SK-N-SH (cell line): ENCODE data around the gene SRP54. TPM values are rescaled to one million over a fixed set of nuclear protein-coding genes. Genes with fewer than 3 reads are reported as not detected.

ENCODE experiments used
- CTCF ChIA-PET: fragments of 300-600, 350-600 bp; formaldehyde crosslinking; extraction: SDS; loops from one replicate; lab custom pipeline; 2021; lab: Yijun Ruan, JAX
- POLR2A ChIA-PET: fragments of 350-600 bp; sonication (Branson Sonifier 250); formaldehyde crosslinking; extraction: SDS; loops from one replicate; lab custom pipeline; 2020; ENCODE audit warnings: antibody characterized with exemption, inconsistent platforms; lab: Yijun Ruan, JAX
- DNase-seq: peaks from one replicate; pipeline ENCODE4 v3.0.0; 2012
- H2AFZ ChIP-seq: fragments of 200-600 bp; sonication (generic); 2 replicates; pipeline ENCODE4 v1.8.1; 2016; ENCODE audit warnings: antibody characterized with exemption, mild to moderate bottlenecking, low read depth
- H3F3A ChIP-seq: fragments of 200-600 bp; sonication (generic); replicated peaks from 2 replicates; pipeline ENCODE3; 2016; ENCODE audit warnings: antibody characterized with exemption, mild to moderate bottlenecking; ENCODE audit not compliant: insufficient read depth
- H3K27ac ChIP-seq, 2 experiments: fragments of 200-500 bp in 1 of 2; fragments of 200-600 bp in 1 of 2; sonication (Bioruptor generic) in 1 of 2; sonication (generic), shearing (Covaris generic) in 1 of 2; 2 replicates each; pipeline versions ENCODE4 v1.5.1 to v1.6.1; 2014 to 2016; ENCODE audit warnings: low read depth in 2 of 2, inconsistent platforms in 1 of 2, low read length in 1 of 2, mild to moderate bottlenecking in 1 of 2, mixed read lengths in 1 of 2
- H3K27me3 ChIP-seq: fragments of 200-600 bp; sonication (generic), shearing (Covaris generic); 2 replicates; pipeline ENCODE4 v1.6.1; 2016; ENCODE audit warnings: mixed run types; ENCODE audit not compliant: insufficient read depth
- H3K36me3 ChIP-seq, 2 experiments: fragments of 200-500 bp in 1 of 2; fragments of 200-600 bp in 1 of 2; sonication (Bioruptor generic) in 1 of 2; sonication (generic) in 1 of 2; replicated peaks in 1 of 2; 2 replicates each; pipeline versions ENCODE3 to v1.5.1; 2014 to 2016; ENCODE audit warnings: low read length in 1 of 2, mild to moderate bottlenecking in 1 of 2; ENCODE audit not compliant: insufficient read depth in 2 of 2, control insufficient read depth in 1 of 2
- H3K4me1 ChIP-seq, 2 experiments: fragments of 200-500 bp in 1 of 2; fragments of 200-600 bp in 1 of 2; sonication (Bioruptor generic) in 1 of 2; sonication (generic), shearing (Covaris generic) in 1 of 2; 2 replicates each; pipeline versions ENCODE4 v1.5.1 to v1.6.1; 2014 to 2016; ENCODE audit warnings: low read depth in 1 of 2, low read length in 1 of 2, mixed run types in 1 of 2; ENCODE audit not compliant: insufficient read depth in 2 of 2, control insufficient read depth in 1 of 2
- H3K4me2 ChIP-seq: fragments of 200-600 bp; sonication (generic), shearing (Covaris generic); 2 replicates; pipeline ENCODE4 v1.6.1; 2017; ENCODE audit warnings: mixed run types
- H3K4me3 ChIP-seq, 2 experiments: fragments of 200-500 bp in 1 of 2; fragments of 200-600 bp in 1 of 2; sonication (Bioruptor generic) in 1 of 2; sonication (generic), shearing (Covaris generic) in 1 of 2; 2 replicates each; pipeline versions ENCODE4 v1.5.1 to v1.8.1; 2014 to 2016; ENCODE audit warnings: low read depth in 2 of 2, inconsistent platforms in 1 of 2, low read length in 1 of 2, mild to moderate bottlenecking in 1 of 2, mixed read lengths in 1 of 2, moderate library complexity in 1 of 2
- H3K79me2 ChIP-seq: fragments of 200-600 bp; sonication (generic); 2 replicates; pipeline ENCODE4 v1.8.1; 2017; ENCODE audit warnings: mild to moderate bottlenecking; ENCODE audit not compliant: insufficient read depth
- H3K9ac ChIP-seq: fragments of 200-600 bp; sonication (generic); 2 replicates; pipeline ENCODE4 v1.6.1; 2017; ENCODE audit warnings: mixed run types
- H3K9me2 ChIP-seq: fragments of 200-600 bp; sonication (generic); 2 replicates; pipeline ENCODE4 v1.6.1; 2017; ENCODE audit warnings: mixed run types
- H3K9me3 ChIP-seq: fragments of 200-600 bp; sonication (generic); 2 replicates; pipeline ENCODE4 v1.6.1; 2017; ENCODE audit warnings: mixed run types, mild to moderate bottlenecking, moderate library complexity
- H4K20me1 ChIP-seq: fragments of 200-600 bp; sonication (generic); 2 replicates; pipeline ENCODE4 v1.6.1; 2017; ENCODE audit warnings: mild to moderate bottlenecking, mixed run types; ENCODE audit not compliant: insufficient read depth
- CHD2 ChIP-seq: fragments of 150-350 bp; IDR thresholded peaks from 2 replicates; pipeline ENCODE4 v1.6.1; 2018; ENCODE audit warnings: low read length; ENCODE audit not compliant: partially characterized antibody
- GATA2 ChIP-seq: sonication (generic); formaldehyde crosslinking; IDR thresholded peaks from 2 replicates; pipeline ENCODE4 v1.5.0; 2020; ENCODE audit warnings: mild to moderate bottlenecking, missing genetic modification reagents
- MAX ChIP-seq: IDR thresholded peaks from 2 replicates; pipeline ENCODE4 v1.4.0; 2012; ENCODE audit warnings: low read depth
- NRF1 ChIP-seq: IDR thresholded peaks from 2 replicates; pipeline ENCODE4 v1.6.1; 2012; ENCODE audit warnings: low read depth, mild to moderate bottlenecking, low read length
- RXRA ChIP-seq: IDR thresholded peaks from 2 replicates; pipeline ENCODE4 v1.4.0; 2012; ENCODE audit warnings: low read depth, mild to moderate bottlenecking, borderline replicate concordance
- SMC3 ChIP-seq: IDR thresholded peaks from 2 replicates; pipeline ENCODE4 v1.6.1; 2012; ENCODE audit warnings: low read depth, low read length, improper control_type of control experiment
- TAF1 ChIP-seq: IDR thresholded peaks from 2 replicates; pipeline ENCODE4 v1.6.1; 2012; ENCODE audit warnings: low read depth, mild to moderate bottlenecking, low read length, moderate library complexity, borderline replicate concordance
- WGBS: methylation state at CpG from one replicate; pipeline ENCODE4 v1.1.6; 2017; ENCODE audit warnings: low lambda C conversion rate; 5-methylcytosine and 5-hydroxymethylcytosine counted together
- polyA plus RNA-seq, 3 experiments: library from polyadenylated mRNA; depleted of rRNA; stranded (reverse); fragments of >200 nt; gene quantifications; 2 replicates each; pipeline ENCODE4 v1.2.3, GENCODE V29; 2012
- TF ChIP-seq, protein P1 (sequence below): IDR thresholded peaks from 2 replicates; pipeline ENCODE4 v1.4.0; 2012; ENCODE audit warnings: low read depth, borderline replicate concordance

The SRP54 gene
- polyA plus RNA-seq, 1 of the 3 experiments (the other 2 are of a cell fraction): 39.5 TPM

DNA sequence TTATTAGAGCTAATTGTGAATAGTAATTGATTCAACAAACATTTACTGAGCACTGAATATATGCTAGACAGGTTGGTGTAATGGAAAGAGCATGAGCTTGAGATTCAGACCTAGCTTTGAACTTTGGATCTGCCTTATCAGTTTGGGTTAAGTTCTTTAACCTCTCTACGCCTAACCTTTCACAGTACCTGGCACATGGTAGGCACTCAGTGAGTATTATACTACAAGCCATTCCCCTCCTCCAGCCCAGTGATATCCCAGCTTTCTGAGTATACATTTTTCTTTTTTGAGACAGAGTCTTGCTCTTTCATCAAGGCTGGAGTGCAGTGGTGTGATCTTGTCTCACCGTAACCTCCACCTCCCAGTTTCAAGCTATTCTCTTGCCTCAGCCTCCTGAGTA lies 95.3 kb downstream of the SRP54 start:
- 91% methylated on average over 2 of the region's 2 CpGs for WGBS
- ChIA-PET POLR2A (no interaction called here), CTCF (interaction anchor here (1.4 kb wide), 1 partner anchor 9 kb away, joined by 5 read pairs; no protein-coding TSS in a partner anchor)

More for the DNA sequence above, 95.3 kb downstream of the SRP54 start:
- Histone ChIP-seq H3K4me3 (no peak overlapping the region), H3K27ac (no peak overlapping the region), H3K4me2 (no peak overlapping the region), H3K9me2 (no peaks in the 10 kb centered on the region), H4K20me1 (no peaks in the 10 kb centered on the region), H3K9me3 (no peaks in the 10 kb centered on the region), H3K9ac (no peak overlapping the region)
- TF ChIP-seq GATA2 (no peak), NRF1 (no peak), TAF1 (no peak), MAX (no peak), SMC3 (no peak), RXRA (no peak), CHD2 (no peak)
- TF ChIP-seq, protein P1, sequence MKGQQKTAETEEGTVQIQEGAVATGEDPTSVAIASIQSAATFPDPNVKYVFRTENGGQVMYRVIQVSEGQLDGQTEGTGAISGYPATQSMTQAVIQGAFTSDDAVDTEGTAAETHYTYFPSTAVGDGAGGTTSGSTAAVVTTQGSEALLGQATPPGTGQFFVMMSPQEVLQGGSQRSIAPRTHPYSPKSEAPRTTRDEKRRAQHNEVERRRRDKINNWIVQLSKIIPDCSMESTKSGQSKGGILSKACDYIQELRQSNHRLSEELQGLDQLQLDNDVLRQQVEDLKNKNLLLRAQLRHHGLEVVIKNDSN: no peak
- TF ChIP-seq, all 33 proteins: peak for 0
- DNase-seq: no peak
- Histone ChIP-seq H3F3A (peaks cover 14% of the 10 kb centered on the region), H3K27me3 (no peaks in the 10 kb centered on the region), H2AFZ (no peak overlapping the region), H3K4me1 (no peaks in the 10 kb centered on the region), H3K79me2 (peaks cover 7% of the 10 kb centered on the region; the same call in 1 of the 2 replicates), H3K36me3 (peaks cover 35 to 53% of the 10 kb centered on the region in 2 experiments)

Other genes with a start within 250 kb of the SRP54 start
- gene BAZ1A, start 107.6 kb upstream of the SRP54 start, polyA plus RNA-seq (2012; rRNA removed): 17.4 and 19.3 TPM in 2 replicates
- 35.5 and 36.7 TPM in 2 replicates for gene FAM177A1, start 63.3 kb downstream of the SRP54 start, polyA plus RNA-seq (2012; rRNA removed)
- gene PPP2R3C, start 139.0 kb downstream of the SRP54 start, polyA plus RNA-seq (2012; rRNA removed): 6.2 and 8.3 TPM in 2 replicates
- gene PRORP, start 139.6 kb downstream of the SRP54 start, polyA plus RNA-seq (2012; rRNA removed): 17.9 and 19.0 TPM in 2 replicates